Nephron (organoid): ENCODE results near the gene DGKI.

Experiments
- H3K27ac Mint-ChIP-seq, 3 experiments: 2 replicates each; pipeline ENCODE4 v1.8.0; 2020; ENCODE audit warnings: mixed read lengths in 3 of 3, mild to moderate bottlenecking in 2 of 3, moderate library complexity in 1 of 3
- H3K27me3 Mint-ChIP-seq: 2 replicates; pipeline ENCODE4 v1.8.0; 2021; ENCODE audit warnings: low read depth, mild to moderate bottlenecking, moderate library complexity, mixed read lengths
- H3K36me3 Mint-ChIP-seq: 2 replicates; pipeline ENCODE4 v1.8.0; 2020; ENCODE audit warnings: low read depth, mixed read lengths
- H3K4me1 Mint-ChIP-seq: 2 replicates; pipeline ENCODE4 v1.8.0; 2020; ENCODE audit warnings: mixed read lengths
- H3K4me3 Mint-ChIP-seq, 3 experiments: 2 replicates each; pipeline ENCODE4 v1.8.0; 2020; ENCODE audit warnings: mild to moderate bottlenecking in 3 of 3, mixed read lengths in 3 of 3, moderate library complexity in 2 of 3
- H3K9me3 Mint-ChIP-seq: 2 replicates; pipeline ENCODE4 v1.8.0; 2020; ENCODE audit warnings: mixed read lengths
- TF ChIP-seq, protein P1 (sequence below), 3 experiments: fragments of 200-600 bp; sonication (generic); IDR thresholded peaks; one replicate each; pipeline ENCODE4 v1.5.0; 2021; ENCODE audit warnings: antibody characterized with exemption in 3 of 3; ENCODE audit not compliant: unreplicated experiment in 3 of 3

DGKI gene

DNA sequence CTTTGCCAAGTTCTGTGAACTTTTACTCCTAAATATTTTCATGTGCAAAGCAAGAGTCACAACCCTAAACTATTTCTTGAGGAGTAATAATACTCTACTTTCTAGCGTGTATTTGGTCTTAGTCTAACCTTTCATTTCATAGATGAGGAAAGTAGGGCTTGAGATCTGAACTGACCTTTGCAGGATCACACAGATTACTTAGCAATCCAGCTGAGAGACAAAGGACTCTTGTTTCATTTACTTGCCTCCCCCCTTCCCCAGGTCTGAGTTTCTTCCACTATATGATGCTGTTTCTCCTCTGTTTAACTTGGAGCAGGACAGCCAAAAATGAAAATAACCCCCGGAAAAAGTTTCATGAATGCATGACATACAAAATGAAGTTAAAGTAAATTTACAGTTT, 427.9 kb downstream of the DGKI start:
- Mint-ChIP-seq H3K9me3 (peaks cover 3% of the 10 kb centered on the region), H3K4me3 (no peak overlapping the region), H3K27ac (peak overlapping the region; percentile 39 to 88 (median 65)), H3K36me3 (no peaks in the 10 kb centered on the region), H3K27me3 (no peaks in the 10 kb centered on the region), H3K4me1 (peaks cover 45% of the 10 kb centered on the region)
- TF ChIP-seq, protein P1, sequence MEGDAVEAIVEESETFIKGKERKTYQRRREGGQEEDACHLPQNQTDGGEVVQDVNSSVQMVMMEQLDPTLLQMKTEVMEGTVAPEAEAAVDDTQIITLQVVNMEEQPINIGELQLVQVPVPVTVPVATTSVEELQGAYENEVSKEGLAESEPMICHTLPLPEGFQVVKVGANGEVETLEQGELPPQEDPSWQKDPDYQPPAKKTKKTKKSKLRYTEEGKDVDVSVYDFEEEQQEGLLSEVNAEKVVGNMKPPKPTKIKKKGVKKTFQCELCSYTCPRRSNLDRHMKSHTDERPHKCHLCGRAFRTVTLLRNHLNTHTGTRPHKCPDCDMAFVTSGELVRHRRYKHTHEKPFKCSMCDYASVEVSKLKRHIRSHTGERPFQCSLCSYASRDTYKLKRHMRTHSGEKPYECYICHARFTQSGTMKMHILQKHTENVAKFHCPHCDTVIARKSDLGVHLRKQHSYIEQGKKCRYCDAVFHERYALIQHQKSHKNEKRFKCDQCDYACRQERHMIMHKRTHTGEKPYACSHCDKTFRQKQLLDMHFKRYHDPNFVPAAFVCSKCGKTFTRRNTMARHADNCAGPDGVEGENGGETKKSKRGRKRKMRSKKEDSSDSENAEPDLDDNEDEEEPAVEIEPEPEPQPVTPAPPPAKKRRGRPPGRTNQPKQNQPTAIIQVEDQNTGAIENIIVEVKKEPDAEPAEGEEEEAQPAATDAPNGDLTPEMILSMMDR (IDR thresholded peaks at IDR 0.05; ENCODE audit: unreplicated experiment in 3 of 3): no peak

DNA sequence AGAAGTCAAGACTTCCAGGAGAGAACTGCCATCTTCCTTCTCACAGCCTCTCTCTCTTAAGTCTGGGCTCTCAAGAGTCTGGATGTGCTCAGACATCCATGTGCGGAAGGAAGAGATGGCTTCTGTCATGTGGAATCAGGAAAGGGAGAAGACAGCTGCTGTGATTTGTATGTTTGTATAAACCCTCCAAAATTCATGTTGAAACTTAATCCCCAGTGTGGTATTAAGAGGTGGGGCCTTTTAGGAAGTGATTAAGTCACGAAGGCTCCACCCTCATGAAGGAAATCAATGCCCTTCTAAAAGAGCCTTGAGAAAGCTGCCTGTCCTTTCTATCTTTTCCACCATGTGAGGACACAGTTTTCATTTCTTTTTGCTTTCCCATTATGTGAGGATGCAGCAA, 429.3 kb downstream of the DGKI start:
- no peak overlapping the region for H3K4me3 Mint-ChIP-seq
- peak overlapping the region in 2 of 3 experiments; percentile 36 to 79 for H3K27ac Mint-ChIP-seq
- H3K36me3 Mint-ChIP-seq: no peaks in the 10 kb centered on the region
- H3K27me3 Mint-ChIP-seq: no peaks in the 10 kb centered on the region
- TF ChIP-seq, protein P1 (IDR thresholded peaks at IDR 0.05; ENCODE audit: unreplicated experiment in 3 of 3): no peak
- peaks cover 45% of the 10 kb centered on the region for H3K4me1 Mint-ChIP-seq
- no peaks in the 10 kb centered on the region for H3K9me3 Mint-ChIP-seq

DNA sequence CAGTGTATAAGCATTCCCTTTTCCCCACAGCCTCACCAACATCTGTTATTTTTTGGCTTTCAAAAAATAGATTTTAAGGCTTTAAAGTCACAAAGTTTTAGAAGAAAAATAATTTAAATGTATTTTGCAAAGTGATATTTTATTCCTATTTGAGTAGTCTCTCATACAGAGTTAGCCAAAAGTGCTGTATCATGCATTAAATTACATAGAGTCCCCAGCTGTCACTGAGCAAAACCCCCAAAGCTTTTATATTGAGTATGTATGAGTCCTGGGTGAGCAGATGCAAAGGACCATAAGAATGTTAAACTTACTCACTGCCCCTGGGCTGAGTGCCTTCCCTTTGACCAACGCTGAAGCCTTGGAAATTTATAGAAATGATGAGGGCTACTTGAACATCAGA, 432.9 kb downstream of the DGKI start:
- Mint-ChIP-seq H3K4me3 (no peak overlapping the region), H3K36me3 (no peaks in the 10 kb centered on the region), H3K4me1 (peaks cover 29% of the 10 kb centered on the region), H3K27ac (no peak overlapping the region), H3K9me3 (no peaks in the 10 kb centered on the region), H3K27me3 (no peaks in the 10 kb centered on the region)
- TF ChIP-seq, protein P1 (IDR thresholded peaks at IDR 0.05; ENCODE audit: unreplicated experiment in 3 of 3): no peak

DNA sequence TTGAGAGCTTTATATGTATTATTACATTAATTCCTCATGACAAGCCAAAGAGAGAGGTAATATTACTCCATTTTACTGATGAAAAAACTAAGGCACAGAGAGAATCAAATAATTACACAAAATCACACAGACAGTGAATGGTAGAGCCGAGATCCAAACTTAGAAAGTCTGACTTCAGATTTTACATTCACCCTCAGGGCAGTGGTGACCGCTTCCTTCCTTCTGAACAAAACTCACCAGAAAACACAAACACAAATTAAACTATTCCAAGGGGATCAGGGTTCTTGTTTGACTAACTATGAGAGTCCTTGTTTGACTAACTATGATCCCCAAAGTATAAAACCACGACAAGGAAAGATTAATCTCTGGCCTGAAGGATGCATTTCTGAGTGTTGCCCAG, 435.3 kb downstream of the DGKI start:
- Mint-ChIP-seq H3K4me3 (no peak overlapping the region), H3K27ac (no peak overlapping the region), H3K27me3 (no peaks in the 10 kb centered on the region), H3K9me3 (no peaks in the 10 kb centered on the region), H3K36me3 (no peaks in the 10 kb centered on the region), H3K4me1 (peaks cover 8% of the 10 kb centered on the region)
- TF ChIP-seq, protein P1 (IDR thresholded peaks at IDR 0.05; ENCODE audit: unreplicated experiment in 3 of 3): no peak

DNA sequence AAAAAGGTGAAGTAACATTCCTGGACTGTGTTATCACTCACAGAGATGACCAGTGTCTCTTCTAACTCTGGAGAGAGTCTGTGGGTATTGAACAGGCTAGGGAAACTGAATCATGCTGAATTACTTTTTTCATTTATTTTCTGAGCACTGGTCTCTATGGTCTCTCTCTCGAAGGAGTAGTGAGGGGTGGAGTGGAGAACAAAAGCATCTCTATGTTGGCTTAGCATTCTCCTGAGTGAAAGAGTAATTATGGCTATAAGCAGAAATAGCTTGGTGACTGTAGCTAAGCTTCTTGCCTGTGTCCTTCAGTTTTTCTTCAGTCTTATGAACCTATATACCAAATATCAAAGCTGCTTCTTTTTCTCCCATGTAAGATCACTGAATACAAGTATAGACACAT, 438.6 kb downstream of the DGKI start:
- H3K36me3 Mint-ChIP-seq: no peaks in the 10 kb centered on the region
- H3K27ac Mint-ChIP-seq: no peak overlapping the region
- no peaks in the 10 kb centered on the region for H3K9me3 Mint-ChIP-seq
- H3K27me3 Mint-ChIP-seq: peaks cover 4% of the 10 kb centered on the region
- H3K4me1 Mint-ChIP-seq: no peaks in the 10 kb centered on the region
- H3K4me3 Mint-ChIP-seq: no peak overlapping the region
- TF ChIP-seq, protein P1 (IDR thresholded peaks at IDR 0.05; ENCODE audit: unreplicated experiment in 3 of 3): no peak

DNA sequence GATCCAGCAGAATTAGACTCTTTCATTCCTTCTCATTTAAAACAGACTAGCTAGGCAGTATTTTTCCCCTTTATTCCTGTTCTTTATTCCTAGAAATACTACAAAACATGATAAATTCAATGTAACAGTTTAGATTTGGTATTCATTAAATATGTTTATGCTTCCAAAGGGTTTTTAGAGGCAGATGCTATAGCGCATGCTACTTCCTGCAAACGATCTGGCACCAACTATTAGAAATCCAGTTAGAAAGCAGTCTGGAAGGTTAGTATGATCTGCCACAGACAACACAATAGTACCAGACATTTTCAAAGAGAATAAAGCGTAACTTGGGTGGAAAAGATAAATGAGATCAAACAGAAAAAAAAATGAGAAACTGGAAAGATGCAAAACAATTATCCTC, 439.7 kb downstream of the DGKI start:
- H3K9me3 Mint-ChIP-seq: no peaks in the 10 kb centered on the region
- H3K4me3 Mint-ChIP-seq: no peak overlapping the region
- H3K27me3 Mint-ChIP-seq: peaks cover 4% of the 10 kb centered on the region
- no peaks in the 10 kb centered on the region for H3K36me3 Mint-ChIP-seq
- no peaks in the 10 kb centered on the region for H3K4me1 Mint-ChIP-seq
- no peak overlapping the region for H3K27ac Mint-ChIP-seq
- TF ChIP-seq, protein P1 (IDR thresholded peaks at IDR 0.05; ENCODE audit: unreplicated experiment in 3 of 3): no peak
